NCI-H1105 treated with DMSO at 0.1 percent for 48 hours (cell line): Measurements from ENCODE around the gene CACNA1F.

Experiments
- DNase-seq: peaks from one replicate; lab custom pipeline; 2025; lab: John Stamatoyannopoulos, UW

Gene CACNA1F

DNA sequence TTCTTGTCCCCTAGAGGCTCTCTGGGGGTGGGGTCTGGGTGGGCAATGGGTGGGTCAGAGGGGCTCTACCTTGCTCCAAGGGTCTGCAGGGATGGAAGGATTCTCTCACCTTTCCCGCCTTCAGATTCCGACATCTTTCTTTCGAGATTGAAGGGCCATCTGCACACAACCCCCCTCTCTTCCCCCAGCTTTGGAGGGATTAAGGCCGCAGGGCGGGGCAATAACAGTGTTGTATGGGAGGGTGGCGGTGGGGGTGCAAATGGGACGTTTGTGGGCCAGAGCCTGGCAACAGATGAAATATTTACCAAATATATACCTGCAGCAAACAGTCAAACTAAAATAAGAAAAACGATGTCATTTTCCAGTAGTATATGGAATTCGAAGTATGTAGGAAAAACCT is at the start of gene CACNA1F:
Gene CACNA1F, minus strand, starts transcription at position 165 of the 400 bp plus-strand sequence. Its CDS starts 31 bp downstream, at position 134.
- no peak for DNase-seq

DNA sequence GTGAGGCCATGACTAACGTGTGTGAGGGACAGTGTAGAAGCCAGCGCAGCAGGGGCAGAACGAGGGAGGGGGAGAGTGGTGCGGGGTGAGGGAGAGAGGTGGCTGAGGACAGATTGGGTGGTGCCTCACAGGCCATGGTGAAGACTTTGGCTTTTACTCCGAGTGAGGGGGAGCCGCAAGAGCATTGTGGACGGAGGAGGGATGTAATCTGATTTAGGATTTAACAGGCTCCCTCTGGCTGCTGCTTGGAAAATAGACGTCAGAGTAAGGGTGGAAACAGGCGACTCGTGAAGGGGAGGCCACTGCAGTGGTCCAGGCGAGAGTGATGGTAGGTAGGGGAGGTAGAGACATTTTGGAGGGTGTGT is 49.5 kb upstream of the CACNA1F start:
- DNase-seq: no peak

GRCh38 chrX:49278081-49278480 is 44.9 kb upstream of the CACNA1F start:
- no peak for DNase-seq

- no peak for DNase-seq
Observed at GRCh38 chrX:49277535-49277830, 44.3 kb upstream of the CACNA1F start.

DNA sequence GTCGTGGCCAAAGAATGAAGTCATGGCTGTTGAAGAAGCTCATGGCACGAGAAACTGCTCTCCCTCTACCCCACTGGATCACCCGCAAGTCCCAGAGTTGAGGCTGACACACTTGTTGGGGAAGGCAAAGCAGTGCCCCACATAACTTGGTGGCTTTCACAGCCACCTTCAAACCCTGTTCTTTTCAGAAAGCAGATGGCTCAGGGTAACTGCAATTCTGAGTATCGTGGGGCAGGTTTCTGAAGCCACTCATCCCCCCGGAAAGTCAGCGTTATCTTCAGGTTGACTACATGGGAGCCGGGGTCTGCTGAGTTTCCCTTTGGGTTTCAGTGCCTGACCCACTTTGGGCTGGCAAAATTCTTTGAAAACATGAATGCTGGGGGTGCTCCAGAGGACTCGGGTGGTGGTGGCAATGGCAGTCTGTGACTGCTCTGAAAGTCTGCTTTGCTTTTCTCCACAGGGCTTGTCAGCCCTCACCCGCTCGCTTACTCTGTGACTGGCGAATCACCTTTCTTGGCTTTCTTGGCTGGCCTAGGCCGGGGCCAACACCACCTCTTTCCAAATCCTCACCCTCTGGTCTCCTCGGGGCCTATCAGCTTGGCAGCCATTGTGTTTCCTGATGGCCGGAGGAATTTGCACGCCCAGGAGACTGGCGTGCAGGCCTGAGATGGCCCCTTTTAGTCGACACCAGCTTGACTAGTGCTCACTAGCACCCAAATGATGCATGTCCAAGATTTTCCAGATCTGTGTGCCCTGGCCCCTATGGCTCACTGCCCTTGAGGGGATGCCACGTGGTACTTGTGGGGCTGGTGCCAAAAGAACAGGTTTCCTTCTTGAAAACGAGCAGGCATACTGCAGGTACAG is 43.8 kb upstream of the CACNA1F start:
- DNase-seq: no peak

DNA sequence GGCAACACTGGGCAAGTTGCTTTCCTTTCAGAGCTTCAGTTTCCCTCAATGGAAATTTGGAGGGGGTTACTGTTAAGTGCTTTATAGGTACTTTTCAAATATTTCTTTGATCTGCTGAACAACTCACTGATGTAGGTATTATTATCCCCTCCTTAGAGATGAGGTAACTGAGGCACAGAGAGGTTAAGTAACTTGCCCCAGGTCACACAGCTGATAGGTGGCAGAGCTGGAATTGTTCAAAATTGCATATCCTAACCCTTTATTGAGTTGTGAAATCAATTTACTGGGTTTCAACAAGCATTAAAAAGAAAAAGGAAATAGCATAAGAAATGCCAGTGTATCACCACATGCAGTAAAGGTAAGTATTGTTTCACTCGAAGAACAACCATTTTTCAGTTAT is 43.1 kb upstream of the CACNA1F start:
- DNase-seq: no peak

- no peak for DNase-seq
Observed at GRCh38 chrX:49273181-49273727, 40.1 kb upstream of the CACNA1F start.

- no peak for DNase-seq
Observed at GRCh38 chrX:49272421-49272820, 39.3 kb upstream of the CACNA1F start.

DNA sequence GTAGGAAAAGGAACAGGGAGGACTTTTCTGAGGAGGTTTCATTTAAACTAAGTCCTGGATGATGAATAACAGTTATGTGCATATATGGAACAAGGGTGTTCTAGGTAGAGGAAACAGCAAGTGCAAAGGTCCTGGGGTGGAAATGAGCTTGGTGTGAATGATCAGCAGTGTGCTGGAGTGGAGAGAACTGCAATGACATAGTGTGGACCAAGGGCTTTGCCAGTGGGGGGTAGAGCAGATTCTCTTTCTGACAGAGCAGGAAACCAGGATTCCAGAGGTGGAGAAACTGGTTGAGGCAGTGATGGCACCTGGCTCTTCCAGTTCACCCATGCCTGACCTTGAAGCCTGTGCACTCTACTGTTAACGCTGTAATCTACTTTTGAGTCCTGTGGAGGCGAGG is 38.2 kb upstream of the CACNA1F start:
- DNase-seq: no peak

- DNase-seq: no peak
Observed at GRCh38 chrX:49270249-49270921, 37.2 kb upstream of the CACNA1F start.

GRCh38 chrX:49269767-49270248 is 36.7 kb upstream of the CACNA1F start, which contains the start of gene PPP1R3F:
Gene PPP1R3F (plus strand): TSS chrX:49269793. CDS start chrX:49269870, 77 bp downstream.
- DNase-seq: no peak

DNA sequence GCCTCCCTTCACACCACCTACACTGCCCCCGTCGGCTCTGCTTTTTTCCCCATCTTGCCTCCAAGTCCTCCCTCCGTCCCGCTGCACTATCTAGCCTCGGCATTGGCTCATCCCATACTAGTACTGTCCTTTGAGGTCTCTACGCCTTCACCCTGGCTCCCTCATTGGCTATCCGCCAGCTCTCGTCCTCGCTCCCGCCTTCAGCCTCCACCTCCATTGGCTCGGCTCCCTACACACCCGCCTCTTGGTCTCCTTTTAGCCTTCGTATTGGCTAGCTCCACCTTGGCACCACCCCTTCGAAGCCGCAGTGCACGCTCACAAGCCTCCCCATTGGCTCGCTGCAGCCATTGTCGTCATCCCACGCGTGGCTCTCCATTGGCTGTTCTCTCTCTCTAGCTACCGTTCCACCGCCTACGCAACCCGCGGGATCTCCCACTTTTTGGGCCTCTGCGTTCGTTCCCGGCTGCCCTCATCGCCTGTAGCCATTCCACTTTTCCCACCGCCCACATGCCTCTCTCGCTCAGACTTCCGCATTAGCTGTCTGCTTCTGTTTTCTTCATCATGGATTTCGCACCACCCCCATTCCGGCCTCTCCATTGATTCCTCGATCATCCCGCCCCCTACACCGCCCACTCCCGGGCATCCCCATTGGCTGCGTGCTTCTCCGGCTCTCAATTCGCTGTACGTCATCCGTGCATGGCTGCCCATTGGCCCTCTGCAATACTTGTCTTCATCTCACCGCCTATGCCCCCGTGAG is 36.0 kb upstream of the CACNA1F start:
- DNase-seq: peak; percentile 96

DNA sequence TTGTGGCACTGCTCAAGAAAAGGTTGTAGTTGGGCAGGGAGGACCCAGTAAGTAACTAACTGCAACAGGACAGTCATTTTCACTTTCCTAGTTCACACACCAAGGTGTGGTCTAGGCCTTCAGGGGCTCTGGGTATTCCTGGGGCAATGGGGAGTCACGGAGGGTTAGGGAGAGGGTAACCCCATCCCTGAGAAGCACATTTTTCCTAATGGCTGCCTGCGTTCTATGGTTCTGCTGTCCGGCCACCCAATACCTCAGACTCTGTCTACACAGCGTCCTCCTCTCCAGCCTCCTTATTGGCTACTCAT is 35.5 kb upstream of the CACNA1F start:
- no peak for DNase-seq

DNA sequence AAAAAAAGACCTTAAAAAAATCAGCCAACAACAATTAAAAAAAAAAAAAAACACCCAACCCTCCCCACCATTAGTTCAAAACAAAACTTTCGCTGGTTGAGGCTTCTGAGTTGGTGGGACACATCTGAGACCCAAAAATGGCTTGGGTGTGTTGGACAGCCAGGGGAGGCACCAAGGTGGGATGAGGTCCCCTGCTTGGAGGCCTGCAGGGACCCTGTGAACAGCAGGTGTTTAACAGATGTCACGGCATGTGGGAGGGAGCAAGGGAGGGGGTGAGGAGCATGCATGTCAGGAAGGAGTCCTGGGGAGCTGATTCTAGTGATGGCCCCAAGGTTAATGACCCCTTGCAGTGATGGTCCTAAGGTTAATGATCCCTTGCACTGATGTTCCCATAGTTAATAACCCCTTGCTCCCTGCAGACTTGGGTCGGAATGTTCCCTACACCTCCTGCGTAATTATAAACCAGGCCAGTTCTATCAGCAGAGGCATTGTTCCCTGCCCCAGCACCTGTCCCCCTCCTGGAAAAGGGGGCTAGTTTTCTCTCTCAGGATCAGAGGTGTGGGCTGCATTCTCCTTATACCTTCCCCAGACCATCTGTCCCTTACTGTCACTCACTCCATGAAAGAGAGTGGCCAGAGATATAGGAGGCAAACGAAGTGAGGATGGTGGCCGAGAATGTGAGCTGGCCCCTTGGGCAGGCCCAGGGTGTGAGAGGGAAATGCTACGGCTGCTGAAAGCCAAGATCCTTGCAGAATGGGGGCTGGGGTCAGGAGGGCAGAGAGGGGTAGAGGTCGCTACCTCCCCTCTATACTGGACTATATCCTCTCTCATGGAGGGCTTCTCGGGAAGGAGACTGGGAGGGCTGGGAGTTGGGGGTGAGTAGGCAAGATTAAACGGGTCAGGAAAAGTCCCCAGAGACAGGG is 33.6 kb upstream of the CACNA1F start:
- DNase-seq: no peak

DNA sequence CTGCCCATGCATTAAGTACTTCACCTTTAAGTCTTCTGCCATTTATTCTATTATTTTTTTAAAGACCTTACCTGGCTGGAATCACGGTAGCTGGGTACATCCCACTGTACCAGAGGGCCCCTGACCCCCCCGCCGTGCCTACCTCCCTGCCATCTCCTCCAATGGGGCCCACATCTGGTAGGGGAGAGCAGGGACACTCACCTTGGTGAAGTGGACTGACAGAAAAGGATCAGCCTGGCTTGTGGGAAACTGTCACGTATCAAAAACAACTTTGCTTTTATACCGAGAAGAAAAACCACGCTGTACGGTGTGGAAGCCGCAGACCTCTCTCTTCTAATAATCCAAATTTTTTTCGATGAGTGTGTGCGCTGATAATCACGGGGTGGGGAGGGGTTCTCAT is 31.3 kb upstream of the CACNA1F start, which contains the start of gene FOXP3:
Gene FOXP3, minus strand, starts transcription at position 251 of the 400 bp plus-strand sequence. CDS start 6,205 bp downstream, outside the sequence.
- DNase-seq: no peak

- DNase-seq: no peak
Observed at GRCh38 chrX:49263631-49264030, 30.5 kb upstream of the CACNA1F start.

DNA sequence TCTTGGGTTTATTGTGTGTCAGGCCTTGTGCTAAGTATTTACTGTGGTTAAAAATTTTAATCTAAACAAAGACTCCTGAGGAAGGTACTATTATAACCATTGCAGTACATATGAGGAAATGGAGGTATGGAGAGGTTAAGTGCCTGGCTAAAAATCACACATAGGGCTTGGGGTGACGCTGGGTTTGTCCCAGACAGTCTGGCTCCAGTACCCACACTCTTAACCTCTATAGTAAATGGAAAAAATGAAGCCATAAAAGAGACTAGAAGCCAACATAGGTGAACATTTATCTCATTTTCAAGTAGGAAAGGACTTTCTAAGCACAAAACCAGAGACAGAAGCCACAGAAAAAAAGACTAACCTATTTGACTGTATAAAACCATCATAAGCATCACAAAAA is 29.5 kb upstream of the CACNA1F start:
- no peak for DNase-seq

DNA sequence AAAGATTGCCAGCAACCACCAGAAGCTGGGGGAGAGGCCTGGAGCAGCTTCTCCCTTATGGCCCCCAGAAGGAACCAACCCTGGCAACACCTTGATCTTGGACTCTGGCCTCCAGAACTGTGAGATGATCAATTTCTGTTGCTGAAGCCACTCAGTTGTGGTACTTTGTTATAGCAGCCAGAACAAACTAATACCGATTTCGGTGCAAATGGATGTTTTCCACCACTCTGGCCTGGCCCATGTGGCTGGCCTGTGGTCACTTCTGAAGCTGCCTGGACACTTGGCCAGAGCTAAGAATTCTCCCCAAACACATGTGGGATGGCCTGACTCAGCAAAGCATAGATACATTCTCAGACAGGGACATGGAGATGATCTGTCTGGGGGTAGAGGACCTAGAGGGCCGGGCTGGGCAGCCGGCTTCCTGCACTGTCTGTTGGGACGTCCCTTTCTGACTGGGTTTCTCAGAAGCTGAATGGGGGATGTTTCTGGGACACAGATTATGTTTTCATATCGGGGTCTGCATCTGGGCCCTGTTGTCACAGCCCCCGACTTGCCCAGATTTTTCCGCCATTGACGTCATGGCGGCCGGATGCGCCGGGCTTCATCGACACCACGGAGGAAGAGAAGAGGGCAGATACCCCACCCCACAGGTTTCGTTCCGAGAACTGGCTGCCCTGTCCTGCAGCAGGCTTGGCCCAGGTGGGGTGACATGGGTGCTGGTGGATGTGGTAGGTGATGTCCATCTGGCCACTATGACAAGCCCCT is 27.3 kb upstream of the CACNA1F start:
- DNase-seq: no peak

- no peak for DNase-seq
Observed at GRCh38 chrX:49258749-49259124, 25.6 kb upstream of the CACNA1F start.
